B cell (primary cell): Measurements from ENCODE around the gene PFN4. TPM values are rescaled to one million over a fixed set of nuclear protein-coding genes. Genes with fewer than 3 reads are reported as not detected.

ENCODE experiments used
- ATAC-seq: fragments of 200-7000 bp; cut with Tn5 transposase; one replicate; pipeline ENCODE4 v1.10.0; 2021; ENCODE audit warnings: low read depth, mild to moderate bottlenecking, moderate number of reproducible peaks, moderate library complexity
- CTCF ChIA-PET: fragments of 350-600 bp; sonication (Branson Sonifier 250); formaldehyde crosslinking; loops from one replicate; lab custom pipeline; 2021; ENCODE audit warnings: antibody characterized with exemption, inconsistent platforms; lab: Charles Lee
- POLR2A ChIA-PET: fragments of 350-600 bp; sonication (Branson Sonifier 250); formaldehyde crosslinking; loops from one replicate; lab custom pipeline; 2021; ENCODE audit warnings: antibody characterized with exemption; lab: Charles Lee
- DNase-seq: peaks from one replicate; pipeline ENCODE4 v3.0.0; 2013
- H2AFZ ChIP-seq: 2 replicates; pipeline ENCODE4 v1.6.1; 2012; ENCODE audit warnings: mild to moderate bottlenecking, low read depth, low read length; ENCODE audit not compliant: insufficient read depth, poor library complexity, severe bottlenecking
- H3K27ac ChIP-seq, 2 donors: 1 replicate in 1 of 2; 2 replicates in 1 of 2; pipeline ENCODE4 v1.5.1; 2012 to 2013; ENCODE audit warnings: low read length in 2 of 2, mild to moderate bottlenecking in 2 of 2, moderate library complexity in 1 of 2
- H3K27me3 ChIP-seq, 4 experiments: fragments of 200-600 bp in 1 of 4; sonication (generic) in 1 of 4; replicated peaks in 1 of 4; 1 replicate in 2 of 4; 2 replicates in 2 of 4; pipeline versions ENCODE4 v1.6.1 to v1.7.0; 2013 to 2016; ENCODE audit warnings: low read length in 3 of 4, mild to moderate bottlenecking in 2 of 4, mixed read lengths in 1 of 4, moderate library complexity in 1 of 4; ENCODE audit not compliant: insufficient read depth in 4 of 4, control insufficient read depth in 3 of 4; ENCODE audit errors: control extremely low read depth in 1 of 4
- H3K36me3 ChIP-seq, 2 experiments: replicated peaks in 1 of 2; 1 replicate in 1 of 2; 2 replicates in 1 of 2; pipeline versions ENCODE4 v1.6.1 to v1.7.1; 2013; ENCODE audit warnings: low read length in 1 of 2; ENCODE audit not compliant: insufficient read depth in 2 of 2, control insufficient read depth in 1 of 2; ENCODE audit errors: control extremely low read depth in 1 of 2, extremely low read depth in 1 of 2
- H3K4me1 ChIP-seq, 2 donors: fragments of 200-600 bp in 1 of 2; sonication (generic) in 1 of 2; 1 replicate in 1 of 2; 2 replicates in 1 of 2; pipeline versions ENCODE4 v1.5.1 to v1.6.1; 2013 to 2017; ENCODE audit warnings: low read length in 2 of 2; ENCODE audit not compliant: control insufficient read depth in 2 of 2, insufficient read depth in 2 of 2
- H3K4me2 ChIP-seq: replicated peaks from 2 replicates; pipeline ENCODE3; 2012; ENCODE audit warnings: mild to moderate bottlenecking, low read depth, low read length; ENCODE audit not compliant: poor library complexity, severe bottlenecking
- H3K4me3 ChIP-seq, 5 experiments: fragments of 200-600 bp in 1 of 5; sonication (generic) in 1 of 5; 1 replicate in 3 of 5; 2 replicates in 2 of 5; pipeline versions ENCODE4 v1.5.1 to v1.7.0; 2011 to 2016; ENCODE audit warnings: low read length in 4 of 5, mild to moderate bottlenecking in 4 of 5, low read depth in 2 of 5, control low read depth in 1 of 5, moderate library complexity in 1 of 5; ENCODE audit not compliant: insufficient read depth in 1 of 5; ENCODE audit errors: control extremely low read depth in 1 of 5, extremely low read depth in 1 of 5
- H3K79me2 ChIP-seq: fragments of 200-600 bp; sonication (generic); one replicate; pipeline ENCODE4 v1.6.0; 2016; ENCODE audit warnings: low read length; ENCODE audit not compliant: control insufficient read depth, insufficient read depth
- H3K9ac ChIP-seq: fragments of 200-600 bp; sonication (generic); 2 replicates; pipeline ENCODE4 v1.6.1; 2017; ENCODE audit warnings: mild to moderate bottlenecking, low read length, moderate library complexity
- H3K9me3 ChIP-seq, 3 donors: one replicate each; pipeline versions ENCODE4 v1.6.1 to v1.7.1; 2013; ENCODE audit warnings: low read length in 2 of 3; ENCODE audit not compliant: control insufficient read depth in 2 of 3, insufficient read depth in 1 of 3; ENCODE audit errors: control extremely low read depth in 1 of 3
- H4K20me1 ChIP-seq: 2 replicates; pipeline ENCODE4 v1.6.0; 2012; ENCODE audit warnings: mild to moderate bottlenecking, low read length; ENCODE audit not compliant: insufficient read depth, control insufficient read depth, poor library complexity, severe bottlenecking
- H3K27ac Mint-ChIP-seq: one replicate; pipeline ENCODE4 v1.8.0; 2021; ENCODE audit warnings: mixed read lengths
- H3K27me3 Mint-ChIP-seq: one replicate; pipeline ENCODE4 v1.8.0; 2021; ENCODE audit warnings: mixed read lengths
- H3K4me1 Mint-ChIP-seq: one replicate; pipeline ENCODE4 v1.8.0; 2021; ENCODE audit warnings: mixed read lengths
- H3K4me3 Mint-ChIP-seq: one replicate; pipeline ENCODE4 v1.8.0; 2021; ENCODE audit warnings: mixed read lengths
- H3K9me3 Mint-ChIP-seq: one replicate; pipeline ENCODE4 v1.8.0; 2022; ENCODE audit warnings: mixed read lengths; ENCODE audit not compliant: insufficient read depth
- CTCF ChIP-seq: fragments of 200-600 bp; IDR thresholded peaks from one replicate; pipeline ENCODE4 v1.8.0; 2022; ENCODE audit warnings: antibody characterized with exemption, mild to moderate bottlenecking
- EZH2 ChIP-seq: IDR thresholded peaks from 2 replicates; pipeline ENCODE4 v1.6.1; 2012; ENCODE audit warnings: borderline replicate concordance, low read depth, mild to moderate bottlenecking, moderate library complexity, low read length; ENCODE audit not compliant: insufficient read depth, poor library complexity, severe bottlenecking
- WGBS: methylation state at CpG from one replicate; pipeline ENCODE4 v1.1.5; 2013; ENCODE audit warnings: missing lambda C conversion rate; ENCODE audit not compliant: insufficient coverage; 5-methylcytosine and 5-hydroxymethylcytosine counted together
- intact Hi-C: fragments of 100-400 bp; cut with micrococcal nuclease; formaldehyde crosslinking; loops from one replicate; pipeline ENCODE4 v1.10.0; 2022
- polyA plus RNA-seq: library from polyadenylated mRNA; depleted of rRNA; stranded (reverse); fragments of >200 nt; gene quantifications from 2 replicates; pipeline ENCODE4 v1.2.3, GENCODE V29; 2012
- total RNA-seq, 2 donors: library from RNA; stranded (reverse); fragments of 120-200 nt in 1 of 2; gene quantifications; 1 replicate in 1 of 2; 2 replicates in 1 of 2; pipeline versions ENCODE4 v1.2.3 to v1.2.4, GENCODE V29; 2013 to 2022

Gene PFN4
- total and polyA plus RNA-seq, 2 donors (not counting 1 experiment from before 2014, with no cell fraction given) = 0.13 to 0.39 TPM

GRCh38 chr2:24107336-24107735 is 15.8 kb downstream of the PFN4 start:
- no peak overlapping the region for H3K4me2 ChIP-seq
- no peak for TF ChIP-seq CTCF
- no peak overlapping the region for H2AFZ ChIP-seq
- Mint-ChIP-seq H3K9me3 (peaks cover 24% of the 10 kb centered on the region), H3K4me1 (peaks cover 22% of the 10 kb centered on the region), H3K4me3 (no peak overlapping the region), H3K27ac (no peak overlapping the region), H3K27me3 (no peaks in the 10 kb centered on the region)
- ChIA-PET POLR2A (no interaction called here), CTCF (no interaction called here)
- no peak overlapping the region for H3K27ac ChIP-seq
- DNase-seq (no peak), ATAC-seq (no peak)
- H3K4me1 ChIP-seq = peaks cover 18 to 22% of the 10 kb centered on the region in 2 donors
- H3K27me3 ChIP-seq = no peaks in the 10 kb centered on the region
- no peak overlapping the region for H3K9ac ChIP-seq
- intact Hi-C loops = no loop called here
- H3K36me3 ChIP-seq = no peaks in the 10 kb centered on the region
- H3K4me3 ChIP-seq = no peak overlapping the region
- WGBS = no CpG with 5 or more reads among the region's 1 CpG
- H4K20me1 ChIP-seq = no peaks in the 10 kb centered on the region
- no peaks in the 10 kb centered on the region for H3K79me2 ChIP-seq
- H3K9me3 ChIP-seq = peaks cover 0 to 17% (median 9%) of the 10 kb centered on the region in 3 donors

- Mint-ChIP-seq H3K4me3 (no peak overlapping the region), H3K27ac (no peak overlapping the region), H3K9me3 (peaks cover 24% of the 10 kb centered on the region), H3K27me3 (no peaks in the 10 kb centered on the region), H3K4me1 (peaks cover 22% of the 10 kb centered on the region)
- Histone ChIP-seq H3K4me2 (no peak overlapping the region), H3K36me3 (no peaks in the 10 kb centered on the region), H3K9ac (no peak overlapping the region), H3K79me2 (no peaks in the 10 kb centered on the region), H3K27ac (no peak overlapping the region), H3K4me1 (peaks cover 18 to 22% of the 10 kb centered on the region in 2 donors), H3K27me3 (no peaks in the 10 kb centered on the region), H3K9me3 (peaks cover 0 to 17% (median 9%) of the 10 kb centered on the region in 3 donors), H4K20me1 (no peaks in the 10 kb centered on the region), H2AFZ (no peak overlapping the region), H3K4me3 (no peak overlapping the region)
- intact Hi-C loops = no loop called here
- CTCF ChIA-PET = interaction anchor here (2.6 kb wide), 1 partner anchor 22 kb away, joined by 7 read pairs; the partner anchor contains the start of gene TP53I3
- no peak for DNase-seq
- no peak for ATAC-seq
- POLR2A ChIA-PET = interaction anchor here (0.7 kb wide), 1 partner anchor 21 kb away, joined by 7 read pairs; no protein-coding TSS in a partner anchor
- TF ChIP-seq EZH2 (no peak), CTCF (no peak)
Measured at GRCh38 chr2:24106786-24107185, 16.3 kb downstream of the PFN4 start.
